ENCODE results near the gene FHOD3.

FHOD3 gene

GRCh38 chr18:36296650-36297416 is 680 bp upstream of the FHOD3 start:
- no peak overlapping the region for H3K27ac Mint-ChIP-seq
- H3K4me1 Mint-ChIP-seq: peaks cover 18% of the 10 kb centered on the region
- H3K36me3 Mint-ChIP-seq (ENCODE audit: low read depth): no peaks in the 10 kb centered on the region
- H3K9me3 Mint-ChIP-seq: peaks cover 4% of the 10 kb centered on the region
- peak; percentile 50 for TF ChIP-seq CTCF (IDR thresholded peaks at IDR 0.05)
- peak; percentile 82 for DNase-seq
- H3K27me3 Mint-ChIP-seq (ENCODE audit: low read depth, poor library complexity): peaks cover 9% of the 10 kb centered on the region
- H3K4me3 Mint-ChIP-seq: no peak overlapping the region

GRCh38 chr18:36298126-36298741 is 721 bp downstream of the FHOD3 start:
- Mint-ChIP-seq H3K9me3 (peaks cover 3% of the 10 kb centered on the region), H3K4me3 (peak overlapping the region; percentile 74), H3K27me3 (ENCODE audit: low read depth, poor library complexity) (peaks cover 11% of the 10 kb centered on the region), H3K4me1 (peaks cover 32% of the 10 kb centered on the region), H3K27ac (no peak overlapping the region), H3K36me3 (ENCODE audit: low read depth) (no peaks in the 10 kb centered on the region)
- peak; percentile 65 for DNase-seq
- TF ChIP-seq CTCF (IDR thresholded peaks at IDR 0.05): no peak

DNA sequence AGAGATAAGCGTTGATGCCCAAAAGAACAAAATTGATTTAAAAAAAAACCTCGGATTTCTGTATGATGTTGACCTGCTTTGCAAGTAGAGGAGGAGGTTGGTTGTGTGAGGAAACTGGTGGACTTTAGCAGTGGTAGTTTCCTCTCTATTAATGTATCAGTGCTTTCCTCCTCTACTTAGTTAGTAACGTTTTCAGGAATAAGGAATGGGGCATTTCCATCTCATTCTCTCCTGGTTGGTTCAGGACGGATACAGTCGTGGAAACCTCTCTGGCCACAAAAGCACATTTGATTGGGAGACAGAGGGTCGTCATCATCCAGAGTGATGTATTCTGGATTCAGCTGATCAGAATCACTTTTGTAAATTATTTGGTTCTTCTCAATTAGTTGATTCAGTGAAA is 1.5 kb downstream of the FHOD3 start:
- no peak for TF ChIP-seq CTCF (IDR thresholded peaks at IDR 0.05)
- H3K27me3 Mint-ChIP-seq (ENCODE audit: low read depth, poor library complexity): peaks cover 12% of the 10 kb centered on the region
- peak overlapping the region; percentile 74 for H3K4me3 Mint-ChIP-seq
- H3K4me1 Mint-ChIP-seq: peaks cover 40% of the 10 kb centered on the region
- peaks cover 3% of the 10 kb centered on the region for H3K9me3 Mint-ChIP-seq
- no peak overlapping the region for H3K27ac Mint-ChIP-seq
- DNase-seq: no peak
- no peaks in the 10 kb centered on the region for H3K36me3 Mint-ChIP-seq (ENCODE audit: low read depth)

GRCh38 chr18:36300211-36300610 is 2.7 kb downstream of the FHOD3 start:
- no peaks in the 10 kb centered on the region for H3K36me3 Mint-ChIP-seq (ENCODE audit: low read depth)
- H3K4me3 Mint-ChIP-seq: no peak overlapping the region
- no peak for DNase-seq
- peaks cover 12% of the 10 kb centered on the region for H3K27me3 Mint-ChIP-seq (ENCODE audit: low read depth, poor library complexity)
- no peak overlapping the region for H3K27ac Mint-ChIP-seq
- TF ChIP-seq CTCF (IDR thresholded peaks at IDR 0.05): no peak
- peaks cover 3% of the 10 kb centered on the region for H3K9me3 Mint-ChIP-seq
- peaks cover 51% of the 10 kb centered on the region for H3K4me1 Mint-ChIP-seq

DNA sequence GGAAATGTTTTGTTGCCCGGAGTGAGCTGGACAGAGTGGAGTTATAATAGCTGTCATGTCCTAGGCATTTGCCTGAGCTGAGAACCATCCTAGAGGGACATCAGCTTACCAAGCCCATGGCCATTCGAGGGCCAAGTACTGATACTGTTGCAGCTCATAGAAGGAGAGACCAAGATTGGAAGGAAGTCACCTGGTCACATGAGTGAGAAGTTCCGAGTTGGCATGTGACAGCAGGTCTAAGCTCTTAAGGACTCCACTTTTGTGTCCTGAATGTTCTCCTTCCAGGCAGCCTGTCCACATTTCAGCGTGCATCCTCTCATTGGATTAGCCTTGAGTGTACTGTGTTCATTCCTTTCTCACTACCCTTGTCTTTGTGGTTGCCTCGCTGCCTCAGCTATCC is 4.4 kb downstream of the FHOD3 start:
- no peaks in the 10 kb centered on the region for H3K36me3 Mint-ChIP-seq (ENCODE audit: low read depth)
- peaks cover 12% of the 10 kb centered on the region for H3K27me3 Mint-ChIP-seq (ENCODE audit: low read depth, poor library complexity)
- peaks cover 3% of the 10 kb centered on the region for H3K9me3 Mint-ChIP-seq
- DNase-seq: no peak
- no peak for TF ChIP-seq CTCF (IDR thresholded peaks at IDR 0.05)
- H3K4me1 Mint-ChIP-seq: peaks cover 63% of the 10 kb centered on the region
- no peak overlapping the region for H3K27ac Mint-ChIP-seq
- H3K4me3 Mint-ChIP-seq: no peak overlapping the region

GRCh38 chr18:36302676-36303075 is 5.2 kb downstream of the FHOD3 start:
- no peak for DNase-seq
- Mint-ChIP-seq H3K9me3 (peaks cover 3% of the 10 kb centered on the region), H3K27ac (no peak overlapping the region), H3K27me3 (ENCODE audit: low read depth, poor library complexity) (peaks cover 12% of the 10 kb centered on the region), H3K4me3 (no peak overlapping the region), H3K36me3 (ENCODE audit: low read depth) (no peaks in the 10 kb centered on the region), H3K4me1 (peaks cover 63% of the 10 kb centered on the region)
- no peak for TF ChIP-seq CTCF (IDR thresholded peaks at IDR 0.05)

Data from nephron progenitor cell (in vitro differentiated cells).